ENCODE results near the gene DEFB124.
"Not testable (repeated sequence)": the region's sequence is repeated elsewhere in the genome, so short reads cannot be mapped to it uniquely, and the experiment has no call there.

DEFB124 gene

GRCh38 chr20:31489152-31489551, 14.2 kb upstream of the DEFB124 start:
- no peak for DNase-seq (ENCODE audit: low read depth in 1 of 2, low spot score in 1 of 2)

DNA sequence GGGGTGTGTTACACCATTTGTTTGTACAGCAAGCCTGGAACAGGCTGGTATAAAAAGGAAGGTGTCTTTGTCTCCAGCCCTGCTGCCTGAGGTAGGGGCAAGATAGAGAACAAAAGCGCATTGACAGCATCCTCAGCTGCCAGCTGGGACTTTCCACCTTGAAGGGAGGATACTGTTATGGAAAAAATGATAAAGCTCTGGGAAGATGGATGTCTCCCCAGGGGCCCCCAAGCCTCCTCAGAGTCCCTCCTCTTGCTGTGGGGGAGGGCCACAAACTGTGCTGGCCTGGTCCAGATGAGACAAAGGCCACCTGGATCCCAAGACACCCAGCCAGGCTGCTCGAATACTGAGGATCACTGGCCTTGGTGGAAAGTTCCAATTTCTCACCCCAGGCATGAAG, 13.2 kb upstream of the DEFB124 start:
- no peak for DNase-seq (ENCODE audit: low read depth in 1 of 2, low spot score in 1 of 2)

DNA sequence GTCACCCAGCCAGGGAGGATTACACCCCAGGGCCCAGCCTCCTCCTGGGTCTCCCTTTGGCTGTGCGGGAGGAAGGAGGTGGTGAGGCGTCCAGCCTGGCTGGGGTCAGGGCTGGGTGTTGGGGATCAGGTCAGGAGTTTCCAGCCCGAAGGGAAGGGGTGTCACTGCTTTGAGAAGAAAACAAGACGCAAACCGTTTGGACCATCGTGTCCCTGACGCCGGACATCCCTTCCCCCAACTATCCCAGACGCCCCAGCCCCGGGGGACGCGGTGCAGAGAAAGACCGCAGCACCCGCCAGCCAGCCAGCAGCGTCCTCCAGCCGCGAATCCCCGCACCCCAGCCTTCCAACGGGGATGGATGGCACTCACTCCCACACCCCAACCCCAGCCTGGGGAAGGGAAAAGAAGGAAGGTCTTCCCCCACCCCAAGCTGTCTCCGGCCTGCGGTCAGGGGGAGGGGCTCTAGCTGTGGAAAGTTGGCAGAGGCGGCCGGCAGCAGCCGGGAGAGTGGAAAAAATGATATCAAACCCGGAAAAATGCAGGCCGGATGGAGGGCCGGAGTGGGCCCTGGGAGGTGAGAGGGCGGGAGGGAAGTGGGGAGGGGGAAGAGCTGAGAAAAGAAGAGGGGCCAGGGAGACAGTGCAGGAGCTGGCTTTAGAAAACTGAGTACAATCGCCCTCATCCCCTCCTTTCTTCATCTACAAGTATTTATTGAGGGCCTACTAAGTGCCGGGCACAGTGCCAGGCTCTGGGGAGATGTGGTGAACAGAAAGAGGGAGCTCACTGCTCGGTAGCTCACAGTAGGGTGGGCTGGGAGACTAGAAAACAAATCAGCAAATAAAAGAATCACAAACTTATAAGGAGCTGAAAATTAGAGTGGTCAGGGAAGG, 10.8 kb upstream of the DEFB124 start:
- DNase-seq (ENCODE audit: low read depth in 1 of 2, low spot score in 1 of 2), result no peak

DNA sequence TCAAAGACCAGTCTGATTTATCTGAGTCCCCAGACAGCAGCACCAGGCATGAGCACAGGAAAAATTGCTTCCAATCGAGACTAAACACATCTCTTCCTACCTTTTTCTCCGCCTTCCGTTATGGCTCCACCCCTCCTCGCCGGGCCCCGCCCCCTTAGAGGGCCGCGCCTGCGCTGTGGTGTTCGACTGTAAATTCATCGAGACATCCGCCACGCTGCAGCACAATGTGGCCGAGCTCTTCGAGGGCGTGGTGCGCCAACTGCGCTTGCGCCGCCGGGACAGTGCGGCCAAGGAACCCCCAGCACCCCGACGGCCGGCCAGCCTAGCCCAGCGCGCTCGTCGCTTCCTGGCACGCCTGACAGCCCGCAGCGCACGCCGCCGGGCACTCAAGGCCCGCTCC, 9.1 kb upstream of the DEFB124 start:
- DNase-seq (ENCODE audit: low read depth in 1 of 2, low spot score in 1 of 2), result no peak

DNA sequence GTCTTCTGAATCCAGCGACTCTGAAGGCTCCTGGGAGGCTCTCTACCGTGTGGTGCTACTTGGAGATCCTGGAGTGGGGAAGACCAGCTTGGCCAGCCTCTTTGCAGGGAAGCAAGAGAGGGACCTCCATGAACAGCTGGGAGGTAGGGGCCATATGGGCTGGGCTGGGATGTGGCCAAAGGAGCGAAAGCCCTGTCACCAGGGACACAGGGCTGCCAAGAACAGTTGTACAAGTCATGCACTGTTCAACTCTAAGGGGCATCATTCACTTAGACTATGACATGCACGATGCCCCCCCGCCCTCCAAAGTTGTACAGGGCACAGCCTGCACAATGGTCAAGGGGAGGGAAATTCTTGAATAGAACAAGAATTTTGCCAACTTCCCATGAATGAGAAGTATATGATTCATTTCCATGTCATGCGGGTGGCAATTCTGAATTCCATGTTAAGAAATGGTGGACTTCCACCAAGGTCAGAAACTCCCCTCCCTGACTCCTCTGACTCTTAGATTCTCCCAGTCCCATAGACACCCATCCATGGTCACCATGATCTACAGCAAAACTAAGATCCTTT, 1.8 kb upstream of the DEFB124 start:
- no peak for DNase-seq (ENCODE audit: low read depth in 1 of 2, low spot score in 1 of 2)

GRCh38 chr20:31476294-31476585, 1.3 kb upstream of the DEFB124 start:
- no peak for DNase-seq (ENCODE audit: low read depth in 1 of 2, low spot score in 1 of 2)

DNA sequence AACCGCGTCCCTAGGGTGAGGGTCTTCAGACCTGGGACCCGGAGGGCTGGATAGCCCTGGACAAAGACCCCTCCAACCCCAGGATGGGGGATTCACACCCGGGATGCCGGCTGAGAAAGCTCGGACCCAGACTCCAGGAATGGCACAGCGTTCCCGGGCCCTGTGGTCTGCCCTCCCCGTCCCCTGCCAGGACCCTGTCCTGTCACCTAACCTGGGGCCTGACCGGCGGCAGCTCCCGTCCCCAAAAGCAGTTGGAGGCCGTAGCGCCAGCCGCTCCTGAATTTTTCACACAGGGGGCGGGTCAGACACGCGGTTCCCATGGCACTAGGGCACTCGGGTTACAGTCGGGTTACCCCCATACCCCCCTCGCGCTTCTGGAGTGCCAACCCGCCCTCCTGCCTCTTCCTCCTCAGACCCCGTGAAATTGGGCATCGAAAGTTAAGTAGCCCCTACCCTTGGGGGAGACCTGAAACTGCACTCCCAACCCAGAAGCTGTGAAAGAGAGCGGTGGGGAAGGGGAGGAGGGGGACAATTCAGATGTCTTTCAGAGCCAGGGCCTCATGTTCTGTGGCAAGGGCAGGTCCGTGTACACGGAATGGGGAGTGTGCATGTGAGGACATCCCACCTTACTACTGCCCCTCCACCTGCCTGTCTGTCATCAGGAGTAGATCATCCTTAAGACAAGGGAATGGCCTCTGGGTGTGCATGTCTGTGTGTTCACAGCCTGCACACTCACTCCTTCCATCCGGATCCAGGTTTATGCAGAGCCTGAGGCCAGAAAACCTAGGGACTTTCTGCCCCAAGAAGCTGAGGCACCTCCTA, 756 bp upstream of the DEFB124 start:
- DNase-seq (ENCODE audit: low read depth in 1 of 2, low spot score in 1 of 2), result no peak

GRCh38 chr20:31474097-31474436, 860 bp downstream of the DEFB124 start:
- no peak for DNase-seq (ENCODE audit: low read depth in 1 of 2, low spot score in 1 of 2)

GRCh38 chr20:31473331-31474096, 1.4 kb downstream of the DEFB124 start:
- no peak for DNase-seq (ENCODE audit: low read depth in 1 of 2, low spot score in 1 of 2)

DNA sequence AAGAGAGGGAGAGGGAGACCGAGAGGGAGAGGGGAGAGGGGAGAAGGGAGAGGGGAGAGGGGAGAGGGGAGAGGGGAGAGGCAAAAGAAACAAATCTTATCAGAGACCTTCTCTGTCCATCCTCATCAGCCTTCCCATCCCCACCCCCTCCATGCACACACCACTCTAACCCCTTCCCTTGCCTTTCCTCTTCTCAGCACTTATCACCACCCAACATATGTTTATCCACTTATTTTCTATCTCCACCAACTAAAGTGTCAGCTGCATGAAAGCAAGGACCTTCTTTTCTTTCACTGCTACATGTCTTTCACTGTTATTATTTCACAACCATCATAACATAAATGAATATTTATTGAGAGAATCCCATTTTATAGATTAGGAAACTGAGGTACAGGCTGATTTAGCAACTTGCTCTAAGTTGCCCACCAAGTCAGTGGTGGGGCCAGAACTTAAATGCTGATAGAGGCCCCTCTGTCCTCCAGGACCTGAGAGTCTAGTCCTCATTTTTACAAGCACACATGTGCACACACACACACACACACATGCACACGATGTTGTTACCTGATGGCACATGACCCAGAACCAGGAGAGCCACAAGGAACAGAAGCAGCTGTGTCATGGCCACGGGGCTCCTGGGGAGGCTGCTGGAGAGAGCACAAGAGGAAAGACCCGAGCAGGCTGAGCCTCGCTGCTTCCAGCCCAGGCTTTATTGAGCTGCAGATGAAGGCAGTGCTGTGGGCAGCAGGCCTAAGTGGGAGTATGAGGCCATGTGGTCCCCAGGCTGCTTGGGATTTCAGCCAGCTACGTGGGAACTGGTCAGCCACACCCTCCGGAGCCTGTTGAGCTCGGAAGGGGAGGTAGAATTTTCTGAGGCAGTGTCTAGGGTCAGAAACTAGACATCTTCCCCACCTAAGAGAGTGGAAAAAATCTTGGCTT, 2.3 kb downstream of the DEFB124 start:
- DNase-seq (ENCODE audit: low read depth in 1 of 2, low spot score in 1 of 2), result no peak

- not testable (repeated sequence) for DNase-seq (ENCODE audit: low read depth in 1 of 2, low spot score in 1 of 2)
These were observed 4.0 kb downstream of the DEFB124 start for GRCh38 chr20:31470946-31471345.

DNA sequence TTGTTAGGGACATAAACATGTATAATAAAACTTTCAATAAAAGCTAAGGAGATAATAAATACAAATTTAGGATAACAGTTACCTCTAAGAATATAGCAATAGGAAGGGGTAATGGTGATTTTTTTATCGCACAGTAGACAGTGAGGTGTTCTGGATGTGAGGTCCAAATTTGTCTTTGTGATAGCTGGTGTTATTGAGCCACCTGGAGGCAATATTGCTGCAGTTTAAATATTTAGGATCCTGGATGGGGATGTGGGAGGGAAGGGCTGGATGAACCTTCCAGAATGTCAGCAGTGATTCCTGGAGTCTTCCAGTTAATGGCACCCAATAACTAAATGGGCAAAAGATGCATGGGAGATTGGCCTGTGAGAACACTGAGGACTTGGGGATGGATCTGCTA, 20.6 kb downstream of the DEFB124 start:
- DNase-seq (ENCODE audit: low read depth in 1 of 2, low spot score in 1 of 2), result no peak

GRCh38 chr20:31452575-31452974, 22.4 kb downstream of the DEFB124 start:
- no peak for DNase-seq (ENCODE audit: low read depth in 1 of 2, low spot score in 1 of 2)

DNA sequence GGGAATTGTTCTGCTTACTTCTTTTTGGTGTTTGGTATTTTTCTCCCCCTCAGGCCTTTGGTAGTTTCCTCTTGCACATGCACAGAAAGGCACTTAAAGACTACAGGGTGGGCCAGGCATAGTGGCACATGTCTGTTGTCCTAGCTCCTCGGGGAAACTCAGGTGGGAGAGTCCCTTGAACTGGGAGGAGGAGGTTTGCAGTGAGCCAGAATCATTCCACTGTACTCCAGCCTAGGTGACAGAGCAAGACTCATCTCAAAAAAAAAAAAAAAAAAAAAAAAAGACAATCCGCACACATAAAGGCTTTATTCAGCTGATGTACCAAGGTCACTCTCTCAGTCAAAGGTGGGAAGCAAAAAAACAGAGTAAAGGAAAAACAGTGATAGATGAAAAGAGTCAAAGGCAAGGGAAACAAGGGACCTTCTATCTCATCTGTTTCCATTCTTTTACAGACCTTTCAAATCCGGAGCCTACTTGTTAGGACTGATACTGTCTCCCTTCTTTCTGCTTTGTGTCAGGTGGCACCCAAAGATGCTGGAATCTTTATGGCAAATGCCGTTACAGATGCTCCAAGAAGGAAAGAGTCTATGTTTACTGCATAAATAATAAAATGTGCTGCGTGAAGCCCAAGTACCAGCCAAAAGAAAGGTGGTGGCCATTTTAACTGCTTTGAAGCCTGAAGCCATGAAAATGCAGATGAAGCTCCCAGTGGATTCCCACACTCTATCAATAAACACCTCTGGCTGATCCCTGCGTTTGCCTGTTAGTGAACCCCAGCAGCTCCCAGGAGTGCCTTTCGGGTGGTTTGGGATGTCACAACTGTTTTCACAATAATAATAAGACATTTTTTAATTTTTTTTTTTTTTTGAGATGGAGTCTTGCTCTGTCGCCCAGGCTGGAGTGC, 25.2 kb downstream of the DEFB124 start:
- no peak for DNase-seq (ENCODE audit: low read depth in 1 of 2, low spot score in 1 of 2)

- no peak for DNase-seq (ENCODE audit: low read depth in 1 of 2, low spot score in 1 of 2)
These were observed 28.7 kb downstream of the DEFB124 start for GRCh38 chr20:31446084-31446819.

DNA sequence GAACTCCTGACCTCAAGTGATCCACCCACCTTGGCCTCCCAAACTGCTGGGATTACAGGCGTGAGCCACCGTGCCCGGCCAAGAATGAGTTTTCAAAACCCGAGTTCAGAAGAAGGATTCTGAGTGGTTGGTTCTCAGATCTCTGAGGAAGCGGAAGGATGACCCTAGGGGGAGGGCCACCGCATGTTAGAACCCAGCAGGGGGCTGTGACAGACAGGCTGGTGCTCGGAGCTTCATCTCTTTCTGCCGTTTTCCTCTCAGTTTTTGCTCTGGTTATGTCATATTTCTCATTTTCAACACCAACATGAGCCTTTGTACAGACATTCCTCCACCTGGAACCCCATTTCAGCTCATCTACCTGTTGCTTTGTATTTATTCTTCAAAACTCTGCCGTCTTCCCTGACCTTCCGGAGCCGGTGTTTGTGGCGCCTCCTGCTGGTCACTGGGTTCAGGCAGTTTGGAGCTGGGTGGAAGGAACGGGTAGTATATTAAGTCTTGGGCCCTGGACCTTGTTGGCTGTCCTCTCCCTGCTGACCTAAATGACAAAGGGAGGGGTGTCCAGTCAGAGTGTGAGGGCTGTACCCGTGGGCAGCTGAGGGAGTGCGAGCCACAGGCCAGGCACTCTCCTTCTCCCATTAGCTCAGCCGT, 34.8 kb downstream of the DEFB124 start, which contains the start of gene DEFB123:
TSS of gene DEFB123 (plus strand) at position 621 of the 648 bp plus-strand sequence. CDS start 67 bp downstream, outside the sequence.
- no peak for DNase-seq (ENCODE audit: low read depth in 1 of 2, low spot score in 1 of 2)

DNA sequence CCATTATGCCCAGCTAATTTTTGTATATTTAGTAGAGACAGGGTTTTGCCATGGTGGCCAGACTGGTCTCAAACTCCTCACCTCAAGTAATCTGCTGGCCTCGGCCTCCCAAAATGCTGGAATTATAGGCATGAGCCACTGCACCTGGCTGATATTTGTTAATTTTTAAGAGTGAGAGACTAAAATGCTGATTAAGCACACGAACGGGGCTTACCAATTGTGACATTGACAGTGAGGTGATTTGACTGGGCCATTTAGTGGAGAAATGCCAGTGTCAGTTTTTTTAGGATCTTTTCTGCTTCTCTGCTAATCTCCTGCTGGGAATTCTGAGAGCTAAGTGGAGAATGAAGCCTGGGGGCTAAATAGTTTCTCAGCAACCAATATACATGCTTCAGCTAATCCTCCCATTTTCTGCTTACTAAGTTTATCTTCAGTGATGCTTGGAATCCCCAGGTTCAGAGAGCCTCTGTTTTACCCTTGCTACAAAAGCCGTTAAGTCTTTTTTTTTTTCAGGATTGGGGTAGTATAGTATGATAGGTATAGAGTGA, 44.3 kb downstream of the DEFB124 start:
- DNase-seq (ENCODE audit: low read depth in 1 of 2, low spot score in 1 of 2), result no peak

DNA sequence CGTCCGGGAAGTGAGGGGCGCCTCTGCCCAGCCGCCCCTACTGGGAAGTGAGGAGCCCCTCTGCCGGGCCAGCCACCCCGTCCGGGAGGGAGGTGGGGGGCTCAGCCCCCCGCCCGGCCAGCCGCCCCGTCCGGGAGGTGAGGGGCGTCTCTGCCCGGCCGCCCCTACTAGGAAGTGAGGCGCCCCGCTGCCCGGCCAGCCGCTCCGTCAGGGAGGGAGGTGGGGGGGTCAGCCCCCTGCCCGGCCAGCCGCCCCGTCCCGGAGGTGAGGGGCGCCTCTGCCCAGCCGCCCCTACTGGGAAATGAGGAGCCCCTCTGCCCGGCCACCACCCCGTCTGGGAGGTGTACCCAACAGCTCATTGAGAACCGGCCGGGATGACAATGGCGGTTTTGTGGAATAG, 47.4 kb downstream of the DEFB124 start:
- not testable (repeated sequence) for DNase-seq (ENCODE audit: low read depth in 1 of 2, low spot score in 1 of 2)

All from activated CD4-positive, alpha-beta T cell treated with anti-CD3 and anti-CD28 coated beads, Interleukin-2, amount 50 U/mL, for 24 hours (primary cell).